HepG2 (cell line): Measurements from ENCODE around the gene RAB3A. TPM values are rescaled to one million over a fixed set of nuclear protein-coding genes. Genes with fewer than 3 reads are reported as not detected.

Source experiments
- ARID4A ChIP-seq: sonication (generic); formaldehyde crosslinking; IDR thresholded peaks from 2 replicates; pipeline ENCODE4 v1.5.0; 2020; ENCODE audit warnings: mild to moderate bottlenecking, missing genetic modification reagents, borderline replicate concordance
- CCDC6 ChIP-seq: sonication (generic); formaldehyde crosslinking; IDR thresholded peaks from 2 replicates; pipeline ENCODE4 v1.8.1; 2022; ENCODE audit warnings: mild to moderate bottlenecking, missing genetic modification reagents, moderate library complexity
- FOXO1 ChIP-seq: sonication (generic); formaldehyde crosslinking; IDR thresholded peaks from 2 replicates; pipeline ENCODE4 v1.4.0; 2020; ENCODE audit warnings: missing genetic modification reagents
- GTF3A ChIP-seq: sonication (generic); formaldehyde crosslinking; conservative IDR thresholded peaks from 2 replicates; pipeline ENCODE4 v1.4.0; 2020; ENCODE audit warnings: mild to moderate bottlenecking, missing genetic modification reagents
- PTBP1 ChIP-seq: fragments of 200-400 bp; formaldehyde crosslinking; IDR thresholded peaks from 2 replicates; pipeline ENCODE4 v1.6.1; 2018; ENCODE audit warnings: low read length, low read depth; ENCODE audit not compliant: poor library complexity, severe bottlenecking
- ZNF142 ChIP-seq: sonication (generic); formaldehyde crosslinking; IDR thresholded peaks from 2 replicates; pipeline ENCODE4 v1.4.0; 2020; ENCODE audit warnings: missing genetic modification reagents
- ZNF224 ChIP-seq: sonication (generic); formaldehyde crosslinking; IDR thresholded peaks from 2 replicates; pipeline ENCODE4 v1.5.0; 2020; ENCODE audit warnings: mild to moderate bottlenecking, missing genetic modification reagents
- ZNF280B ChIP-seq: sonication (generic); formaldehyde crosslinking; IDR thresholded peaks from 2 replicates; pipeline ENCODE4 v1.5.0; 2020; ENCODE audit warnings: missing genetic modification reagents, mild to moderate bottlenecking, borderline replicate concordance
- ZNF414 ChIP-seq: sonication (generic); formaldehyde crosslinking; IDR thresholded peaks from 2 replicates; pipeline ENCODE4 v1.5.0; 2020; ENCODE audit warnings: missing genetic modification reagents
- ZNF496 ChIP-seq: sonication (generic); formaldehyde crosslinking; IDR thresholded peaks from 2 replicates; pipeline ENCODE4 v1.8.1; 2023; ENCODE audit warnings: mild to moderate bottlenecking, moderate library complexity, missing genetic modification reagents; ENCODE audit not compliant: insufficient replicate concordance
- ZNF678 ChIP-seq: sonication (generic); formaldehyde crosslinking; IDR thresholded peaks from 2 replicates; pipeline ENCODE4 v1.4.0; 2020; ENCODE audit warnings: mild to moderate bottlenecking, missing genetic modification reagents
- ZNF788 ChIP-seq: sonication (generic); formaldehyde crosslinking; IDR thresholded peaks from 2 replicates; pipeline ENCODE4 v1.5.0; 2020; ENCODE audit warnings: mild to moderate bottlenecking, missing genetic modification reagents, borderline replicate concordance
- ZSCAN29 ChIP-seq: sonication (generic); formaldehyde crosslinking; conservative IDR thresholded peaks from 2 replicates; pipeline ENCODE4 v1.4.0; 2020; ENCODE audit warnings: mild to moderate bottlenecking, missing genetic modification reagents
- ZSCAN30 ChIP-seq: sonication (generic); formaldehyde crosslinking; IDR thresholded peaks from 2 replicates; pipeline ENCODE4 v1.5.0; 2020; ENCODE audit warnings: mild to moderate bottlenecking, missing genetic modification reagents
- ZZZ3 ChIP-seq: sonication (generic); formaldehyde crosslinking; IDR thresholded peaks from 2 replicates; pipeline ENCODE4 v1.4.0; 2020; ENCODE audit warnings: missing genetic modification reagents, mild to moderate bottlenecking, borderline replicate concordance
- polyA plus RNA-seq, 8 experiments: library from polyadenylated mRNA; depleted of rRNA in 3 of 8; stranded (reverse) in 7 of 8; unstranded in 1 of 8; fragments of >200 nt; fragmentation: Illumina TruSeq in 4 of 8; extraction: Trizol in 4 of 8; gene quantifications; 2 replicates each; pipeline versions ENCODE4 v1.2.1 to v1.2.3, GENCODE V29; 2011 to 2016; ENCODE audit warnings: low read depth in 4 of 8, missing spikeins in 1 of 8, mixed read lengths in 1 of 8; ENCODE audit not compliant: insufficient read depth in 1 of 8
- total RNA-seq, 5 experiments: library from RNA; depleted of rRNA; stranded (reverse); fragments of >200 nt; fragmentation: Illumina TruSeq; extraction: Trizol; gene quantifications; 2 replicates each; pipeline ENCODE4 v1.2.3, GENCODE V29; 2016; ENCODE audit warnings: low read depth in 1 of 5

RAB3A gene
- total and polyA plus RNA-seq, 2 of the 13 experiments (the other 11 are each of a cell fraction or from before 2014, with no cell fraction given) = 0.58 to 0.98 TPM

- TF ChIP-seq ZNF496 (CRISPR knock-in tag) = no peak
- peak; percentile 61; the same call in 1 of the 2 replicates for TF ChIP-seq ZSCAN29 (CRISPR knock-in tag)
- peak; percentile 27; the same call in 1 of the 2 replicates for TF ChIP-seq ZNF414
- 0 out of 2 replicates have a peak, but pooled peaks have one; percentile 44 for TF ChIP-seq ZZZ3 (CRISPR knock-in tag)
- no peak for TF ChIP-seq ZNF224 (CRISPR knock-in tag)
- TF ChIP-seq PTBP1 = no peak
- no peak for TF ChIP-seq ZNF142
- TF ChIP-seq ZNF280B = 0 out of 2 replicates have a peak, but pooled peaks have one; percentile 42
- TF ChIP-seq GTF3A (CRISPR knock-in tag) = 0 out of 2 replicates have a peak, but pooled peaks have one; percentile 60
- TF ChIP-seq ARID4A (CRISPR knock-in tag) = peak; percentile 1; the same call in 1 of the 2 replicates
- peak; percentile 36; the same call in 1 of the 2 replicates for TF ChIP-seq ZNF678 (CRISPR knock-in tag)
- 0 out of 2 replicates have a peak, but pooled peaks have one; percentile 37 for TF ChIP-seq CCDC6 (CRISPR knock-in tag)
- TF ChIP-seq ZSCAN30 = 0 out of 2 replicates have a peak, but pooled peaks have one; percentile 43
- no peak for TF ChIP-seq ZNF788 (CRISPR knock-in tag)
- no peak for TF ChIP-seq FOXO1 (CRISPR knock-in tag)
Measured at GRCh38 chr19:18153556-18154134, 50.2 kb downstream of the RAB3A start (continued).
